CD14-positive monocyte (primary cell): ENCODE measurements around the gene FGD3. TPM values are rescaled to one million over a fixed set of nuclear protein-coding genes. Genes with fewer than 3 reads are reported as not detected.

Source experiments
- DNase-seq, 3 donors: peaks; one replicate each; pipeline ENCODE4 v3.0.0-alpha.2; 2011 to 2022
- H2AFZ ChIP-seq: 2 replicates; pipeline ENCODE4 v1.6.0; 2012; ENCODE audit warnings: mild to moderate bottlenecking, low read depth, low read length, inconsistent platforms; ENCODE audit not compliant: insufficient read depth, poor library complexity, severe bottlenecking
- H3K27ac ChIP-seq, 2 donors: 1 replicate in 1 of 2; 2 replicates in 1 of 2; pipeline ENCODE4 v1.5.1; 2012 to 2013; ENCODE audit warnings: low read length in 2 of 2, control low read depth in 1 of 2, inconsistent platforms in 1 of 2, low read depth in 1 of 2, mild to moderate bottlenecking in 1 of 2
- H3K27me3 ChIP-seq, 2 donors: one replicate each; pipeline versions ENCODE4 v1.6.0 to v1.6.1; 2011 to 2013; ENCODE audit warnings: low read length in 2 of 2; ENCODE audit not compliant: control insufficient read depth in 2 of 2, insufficient read depth in 2 of 2
- H3K36me3 ChIP-seq, 2 donors: replicated peaks in 1 of 2; 1 replicate in 1 of 2; 2 replicates in 1 of 2; pipeline versions ENCODE4 v1.5.1 to v1.6.1; 2012 to 2013; ENCODE audit warnings: low read length in 2 of 2, control low read depth in 1 of 2, inconsistent platforms in 1 of 2, mild to moderate bottlenecking in 1 of 2; ENCODE audit not compliant: insufficient read depth in 2 of 2, control insufficient read depth in 1 of 2
- H3K4me1 ChIP-seq, 2 donors: 1 replicate in 1 of 2; 2 replicates in 1 of 2; pipeline versions ENCODE4 v1.5.1 to v1.6.1; 2012 to 2013; ENCODE audit warnings: low read length in 2 of 2, control low read depth in 1 of 2, inconsistent platforms in 1 of 2, mild to moderate bottlenecking in 1 of 2, moderate library complexity in 1 of 2; ENCODE audit not compliant: insufficient read depth in 2 of 2, control insufficient read depth in 1 of 2
- H3K4me2 ChIP-seq: replicated peaks from 2 replicates; pipeline ENCODE3; 2012; ENCODE audit warnings: low read length, moderate library complexity, mild to moderate bottlenecking; ENCODE audit not compliant: poor library complexity, severe bottlenecking; ENCODE audit errors: extremely low read depth
- H3K4me3 ChIP-seq, 3 experiments: fragments of 200-600 bp in 1 of 3; sonication (generic) in 1 of 3; replicated peaks in 1 of 3; 1 replicate in 2 of 3; 2 replicates in 1 of 3; pipeline ENCODE4 v1.5.1; 2011 to 2013; ENCODE audit warnings: low read length in 3 of 3, mild to moderate bottlenecking in 3 of 3, control low read depth in 2 of 3, low read depth in 2 of 3, inconsistent platforms in 1 of 3, moderate library complexity in 1 of 3
- H3K79me2 ChIP-seq: 2 replicates; pipeline ENCODE4 v1.6.0; 2012; ENCODE audit warnings: mild to moderate bottlenecking, control low read depth, inconsistent platforms, low read length, moderate library complexity; ENCODE audit not compliant: insufficient read depth
- H3K9ac ChIP-seq: 2 replicates; pipeline ENCODE4 v1.6.0; 2017; ENCODE audit warnings: low read length, mild to moderate bottlenecking; ENCODE audit not compliant: insufficient read depth, poor library complexity, severe bottlenecking
- H3K9me3 ChIP-seq, 2 donors: replicated peaks in 1 of 2; 1 replicate in 1 of 2; 2 replicates in 1 of 2; pipeline versions ENCODE4 v1.5.1 to v1.6.1; 2012 to 2013; ENCODE audit warnings: low read length in 2 of 2, control low read depth in 1 of 2; ENCODE audit not compliant: control insufficient read depth in 1 of 2, insufficient read depth in 1 of 2
- H4K20me1 ChIP-seq: 2 replicates; pipeline ENCODE4 v1.6.0; 2012; ENCODE audit warnings: mild to moderate bottlenecking, low read length, control low read depth, moderate library complexity; ENCODE audit not compliant: insufficient read depth
- H3K27ac Mint-ChIP-seq, 7 donors: one replicate each; pipeline ENCODE4 v1.8.0; 2020; ENCODE audit warnings: mild to moderate bottlenecking in 7 of 7, mixed read lengths in 7 of 7, moderate library complexity in 6 of 7, inconsistent platforms in 2 of 7
- H3K27me3 Mint-ChIP-seq, 3 donors: one replicate each; pipeline ENCODE4 v1.8.0; 2021 to 2022; ENCODE audit warnings: low read depth in 3 of 3, mild to moderate bottlenecking in 3 of 3, mixed read lengths in 3 of 3, moderate library complexity in 3 of 3, inconsistent platforms in 1 of 3
- H3K36me3 Mint-ChIP-seq, 2 donors: one replicate each; pipeline ENCODE4 v1.8.0; 2020; ENCODE audit warnings: mixed read lengths in 2 of 2, inconsistent platforms in 1 of 2, mild to moderate bottlenecking in 1 of 2
- H3K4me1 Mint-ChIP-seq: one replicate; pipeline ENCODE4 v1.8.0; 2020; ENCODE audit warnings: mild to moderate bottlenecking, mixed read lengths
- H3K4me3 Mint-ChIP-seq, 2 donors: one replicate each; pipeline ENCODE4 v1.8.0; 2020; ENCODE audit warnings: mild to moderate bottlenecking in 2 of 2, mixed read lengths in 2 of 2, moderate library complexity in 1 of 2
- H3K9me3 Mint-ChIP-seq, 7 donors: one replicate each; pipeline ENCODE4 v1.8.0; 2020 to 2022; ENCODE audit warnings: mixed read lengths in 7 of 7, mild to moderate bottlenecking in 6 of 7, moderate library complexity in 6 of 7, inconsistent platforms in 2 of 7
- CTCF ChIP-seq: fragments of 200-600 bp; IDR thresholded peaks from one replicate; pipeline ENCODE4 v1.8.0; 2022; ENCODE audit warnings: antibody characterized with exemption, mild to moderate bottlenecking
- WGBS: methylation state at CpG from one replicate; pipeline ENCODE4 v1.1.5; 2013; ENCODE audit warnings: missing lambda C conversion rate; ENCODE audit not compliant: insufficient coverage; 5-methylcytosine and 5-hydroxymethylcytosine counted together
- intact Hi-C, 2 donors: fragments of 100-400 bp; cut with micrococcal nuclease; formaldehyde crosslinking; loops; one replicate each; pipeline versions ENCODE4 v1.15.0 to v1.15.1; 2023
- polyA plus RNA-seq, 3 donors: library from polyadenylated mRNA; depleted of rRNA in 1 of 3; unstranded in 2 of 3; stranded (reverse) in 1 of 3; fragments of 300-500 nt in 2 of 3; fragments of >200 nt in 1 of 3; fragmentation: Illumina TruSeq in 2 of 3; gene quantifications; 1 replicate in 2 of 3; 2 replicates in 1 of 3; pipeline ENCODE4 v1.2.3, GENCODE V29; 2012 to 2021

The FGD3 gene
- polyA plus RNA-seq, 3 donors = 32.4 to 120 (median 56.2) TPM

GRCh38 chr9:93030642-93031628 is 83.6 kb downstream of the FGD3 start:
- H3K27ac ChIP-seq = peak overlapping the region; percentile 39 to 86
- Mint-ChIP-seq H3K36me3 (peaks cover 62 to 86% of the 10 kb centered on the region in 2 donors), H3K27me3 (no peaks in the 10 kb centered on the region), H3K27ac (peak overlapping the region; percentile 73 to 93 (median 90)), H3K4me1 (peaks cover 92% of the 10 kb centered on the region), H3K9me3 (peaks cover 0 to 3% (median 0%) of the 10 kb centered on the region in 7 donors), H3K4me3 (no peak overlapping the region)
- H4K20me1 ChIP-seq = peaks cover 3% of the 10 kb centered on the region
- intact Hi-C loops = no loop called here
- no peak for TF ChIP-seq CTCF
- peak overlapping the region; percentile 16 for H3K9ac ChIP-seq
- H3K36me3 ChIP-seq = peaks cover 63 to 72% of the 10 kb centered on the region in 2 donors
- H3K4me2 ChIP-seq = peak overlapping the region; percentile 53
- no peaks in the 10 kb centered on the region for H3K27me3 ChIP-seq
- DNase-seq = peak in 1 of 3 donors; percentile 37
- H3K79me2 ChIP-seq = peaks cover 61% of the 10 kb centered on the region
- peak overlapping the region in 1 of 3 experiments; percentile 38 for H3K4me3 ChIP-seq
- no peaks in the 10 kb centered on the region for H3K9me3 ChIP-seq
- 100% methylated on average over 5 of the region's 9 CpGs for WGBS
- H3K4me1 ChIP-seq = peaks cover 89 to 100% of the 10 kb centered on the region in 2 donors
- H2AFZ ChIP-seq = no peak overlapping the region

- H3K27ac ChIP-seq = peak overlapping the region; percentile 39 to 86
- 46% methylated on average over 3 of the region's 10 CpGs for WGBS
Measured at GRCh38 chr9:93031629-93032430, 84.5 kb downstream of the FGD3 start.

More at GRCh38 chr9:93031629-93032430, 84.5 kb downstream of the FGD3 start:
- H3K4me3 Mint-ChIP-seq = peak overlapping the region; percentile 50 to 78
- H3K9me3 ChIP-seq = no peaks in the 10 kb centered on the region
- intact Hi-C loops = no loop called here
- peaks cover 91% of the 10 kb centered on the region for H3K4me1 Mint-ChIP-seq
- H3K4me2 ChIP-seq = peak overlapping the region; percentile 53
- H3K9me3 Mint-ChIP-seq = peaks cover 0 to 3% (median 0%) of the 10 kb centered on the region in 7 donors
- peak; percentile 66 to 81 (median 74) for DNase-seq
- peak overlapping the region in 1 of 3 experiments; percentile 38 for H3K4me3 ChIP-seq
- H3K9ac ChIP-seq = peak overlapping the region; percentile 16
- no peak overlapping the region for H2AFZ ChIP-seq
- peaks cover 61 to 72% of the 10 kb centered on the region in 2 donors for H3K36me3 ChIP-seq
- peaks cover 89 to 100% of the 10 kb centered on the region in 2 donors for H3K4me1 ChIP-seq
- no peaks in the 10 kb centered on the region for H3K27me3 ChIP-seq
- peaks cover 4% of the 10 kb centered on the region for H4K20me1 ChIP-seq
- TF ChIP-seq CTCF = no peak
- peaks cover 52% of the 10 kb centered on the region for H3K79me2 ChIP-seq
- H3K27ac Mint-ChIP-seq = peak overlapping the region; percentile 86 to 93 (median 91)
- H3K36me3 Mint-ChIP-seq = peaks cover 61 to 86% of the 10 kb centered on the region in 2 donors
- H3K27me3 Mint-ChIP-seq = no peaks in the 10 kb centered on the region
